GM21367 (cell line): ENCODE results near the gene NEURL1B.

Experiments
- ATAC-seq: cut with Tn5 transposase; IDR thresholded peaks from one replicate; pipeline ENCODE4 v1.9.1; 2021; ENCODE audit not compliant: unreplicated experiment

NEURL1B gene

DNA sequence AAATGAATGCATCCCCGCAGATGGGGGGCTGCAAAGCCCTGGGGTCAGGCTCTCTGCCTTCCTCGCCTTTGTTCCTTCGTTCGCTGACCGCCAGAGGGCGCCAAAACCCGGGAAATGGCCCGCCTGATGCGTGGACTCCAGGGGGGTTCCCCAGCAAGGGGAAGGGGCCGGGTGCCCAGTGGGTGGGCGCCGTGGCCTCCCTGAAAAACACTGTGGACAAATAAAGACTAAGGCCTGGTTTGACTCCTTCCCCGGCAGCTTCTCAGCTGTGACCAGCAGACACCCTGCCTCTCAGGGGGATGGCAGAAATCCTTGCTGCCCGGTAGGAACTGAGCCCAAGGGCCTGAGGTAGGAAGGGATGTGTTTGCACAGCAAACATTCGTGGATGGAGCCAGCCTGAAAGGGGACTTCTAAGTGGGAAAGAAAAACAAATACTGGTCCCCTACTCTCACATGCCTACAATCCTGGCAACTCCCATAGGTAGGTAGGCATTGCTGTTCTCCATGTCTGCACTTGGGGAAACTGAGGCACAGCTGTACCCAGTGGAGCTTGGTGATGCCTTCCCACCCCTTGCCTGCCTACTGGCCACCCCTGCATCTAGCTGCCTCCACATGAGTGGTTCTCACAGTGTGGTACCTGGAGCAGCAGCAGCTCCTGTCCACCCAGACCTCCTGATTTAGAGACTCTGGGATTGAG, 72.2 kb downstream of the NEURL1B start:
- ATAC-seq = no peak

DNA sequence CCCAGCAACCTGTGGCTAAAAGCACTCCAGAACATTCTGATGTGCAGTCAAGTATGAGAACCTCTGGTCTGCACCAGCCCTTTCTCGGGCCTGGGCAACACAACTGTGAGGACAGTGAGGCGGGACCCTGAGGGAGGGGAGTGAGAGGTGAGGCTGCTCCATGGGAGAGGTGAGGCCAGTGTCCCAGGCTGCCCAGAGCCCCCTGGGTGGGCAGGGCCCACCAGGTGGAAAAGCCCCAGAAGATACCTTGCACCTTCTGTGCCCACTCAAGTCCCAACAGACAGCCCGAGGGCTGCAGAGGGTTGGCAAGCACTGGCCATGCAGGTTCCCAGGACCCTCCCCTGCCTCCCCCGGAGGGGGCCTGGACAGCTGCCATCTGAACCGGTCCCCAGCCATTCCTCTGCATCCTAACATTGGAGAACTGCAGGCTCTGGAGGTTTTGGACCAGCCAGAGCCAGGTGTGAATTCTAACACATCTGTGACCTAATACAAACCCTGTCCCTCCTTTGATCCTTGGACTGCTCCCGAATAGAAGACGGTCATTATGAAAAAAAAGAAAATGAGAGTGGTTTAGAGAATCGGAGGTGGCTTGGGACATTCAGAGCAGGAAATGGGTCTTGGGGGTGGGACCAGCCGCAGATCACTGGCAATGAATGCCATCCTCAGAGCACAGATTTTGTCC, 72.9 kb downstream of the NEURL1B start:
- ATAC-seq = no peak

GRCh38 chr5:172714491-172715420, 73.7 kb downstream of the NEURL1B start:
- peak; percentile 63 for ATAC-seq

GRCh38 chr5:172715421-172715780, 74.3 kb downstream of the NEURL1B start:
- ATAC-seq = no peak

- ATAC-seq = no peak
These were observed 75.0 kb downstream of the NEURL1B start for GRCh38 chr5:172715931-172716682.

- no peak for ATAC-seq
These were observed 75.8 kb downstream of the NEURL1B start for GRCh38 chr5:172716796-172717313.

DNA sequence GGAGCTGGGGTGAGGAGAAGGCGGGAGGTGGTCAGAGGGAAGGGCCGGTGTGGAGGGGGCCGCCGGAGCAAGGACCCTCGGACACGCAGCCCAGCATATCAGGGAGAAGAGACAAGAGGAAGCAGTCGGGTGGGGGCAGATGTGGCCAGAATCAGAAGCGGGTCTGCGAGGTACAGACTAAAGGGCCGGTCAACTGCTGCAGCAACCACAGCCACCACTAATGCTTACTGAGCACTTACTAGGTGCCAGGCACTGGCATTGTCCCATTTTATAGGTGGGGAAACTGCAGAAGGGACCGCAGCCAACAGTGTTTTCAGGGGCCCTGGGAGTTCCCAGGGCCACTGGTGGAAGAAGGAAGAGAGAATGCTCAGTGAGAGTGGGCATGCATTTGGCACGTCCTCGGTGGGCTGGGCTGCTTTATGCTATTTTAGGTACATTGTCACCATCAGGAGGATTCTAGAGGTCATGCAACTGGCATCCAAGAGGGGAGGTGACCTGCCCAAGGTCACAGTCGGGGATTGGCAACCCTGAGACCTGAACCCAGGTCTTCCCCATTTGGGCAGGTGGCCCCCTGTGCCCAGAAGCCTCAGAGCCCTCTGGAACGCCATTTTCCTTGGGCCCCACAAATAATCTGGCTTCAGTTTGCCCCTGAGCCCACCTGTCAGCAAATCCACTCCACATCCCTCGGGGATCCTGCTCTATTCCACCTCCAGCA, 76.6 kb downstream of the NEURL1B start:
- ATAC-seq = no peak

- no peak for ATAC-seq
These were observed 77.6 kb downstream of the NEURL1B start for GRCh38 chr5:172718527-172719114.

DNA sequence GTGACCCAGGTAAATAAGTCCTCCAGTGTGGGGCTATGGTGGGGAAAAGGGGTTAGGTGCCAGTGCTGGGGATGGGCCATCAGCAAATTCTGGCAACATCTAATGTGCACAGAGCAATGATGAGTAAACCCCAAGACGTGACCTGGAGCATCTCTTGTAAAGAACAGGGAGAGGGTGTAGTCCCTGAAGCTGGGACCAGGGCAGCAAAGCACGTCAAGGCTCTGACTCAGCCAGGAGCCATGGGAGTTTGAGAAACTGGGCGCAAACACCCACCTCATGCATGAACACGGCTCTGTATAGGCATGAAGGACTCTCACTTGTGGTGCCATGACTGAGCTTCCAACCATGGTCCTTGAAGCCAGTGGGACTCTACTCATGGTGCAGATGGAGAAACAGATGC, 78.1 kb downstream of the NEURL1B start:
- no peak for ATAC-seq

- no peak for ATAC-seq
These were observed 79.6 kb downstream of the NEURL1B start for GRCh38 chr5:172720655-172721054.

DNA sequence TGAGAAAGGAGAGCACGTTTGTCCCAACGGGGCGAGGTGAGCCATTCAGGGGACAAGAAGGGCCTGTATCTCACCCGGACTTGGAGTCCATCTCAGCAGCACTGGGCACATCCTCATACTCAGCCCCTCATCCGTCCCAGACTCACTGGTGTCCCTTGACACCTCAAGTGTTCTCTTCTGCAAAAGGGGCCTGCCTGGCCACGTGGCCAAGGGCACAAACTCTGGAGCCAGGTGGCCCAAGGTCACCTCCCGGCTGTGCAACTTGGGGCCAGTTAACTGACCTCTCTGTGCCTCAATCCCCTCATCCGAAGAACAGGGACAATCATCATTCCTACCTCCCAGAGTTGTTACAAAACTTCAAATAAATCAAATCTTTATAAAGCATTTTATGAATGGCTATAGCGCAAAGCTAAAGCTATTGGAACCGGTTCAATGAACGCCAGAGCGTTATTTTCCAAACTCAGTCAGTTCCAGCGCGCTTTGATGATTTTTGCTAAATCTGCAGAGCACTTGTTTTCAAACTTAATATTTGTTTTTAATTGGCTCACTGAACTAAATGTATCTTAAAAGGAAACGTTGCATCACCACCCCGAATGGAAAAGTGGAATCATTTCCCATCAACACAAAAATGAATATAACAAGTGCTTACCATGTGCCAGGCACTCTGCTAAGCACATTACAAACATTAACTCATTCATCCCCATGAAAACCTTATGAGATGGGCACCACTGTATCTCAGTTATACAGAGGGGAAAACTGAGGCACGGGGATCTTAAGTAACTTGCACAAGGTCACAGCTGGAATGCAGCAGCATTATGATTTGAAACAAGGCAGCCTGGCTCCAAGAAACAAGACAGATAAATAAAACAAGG, 80.6 kb downstream of the NEURL1B start:
- no peak for ATAC-seq

- ATAC-seq = no peak
These were observed 81.3 kb downstream of the NEURL1B start for GRCh38 chr5:172722327-172722815.

DNA sequence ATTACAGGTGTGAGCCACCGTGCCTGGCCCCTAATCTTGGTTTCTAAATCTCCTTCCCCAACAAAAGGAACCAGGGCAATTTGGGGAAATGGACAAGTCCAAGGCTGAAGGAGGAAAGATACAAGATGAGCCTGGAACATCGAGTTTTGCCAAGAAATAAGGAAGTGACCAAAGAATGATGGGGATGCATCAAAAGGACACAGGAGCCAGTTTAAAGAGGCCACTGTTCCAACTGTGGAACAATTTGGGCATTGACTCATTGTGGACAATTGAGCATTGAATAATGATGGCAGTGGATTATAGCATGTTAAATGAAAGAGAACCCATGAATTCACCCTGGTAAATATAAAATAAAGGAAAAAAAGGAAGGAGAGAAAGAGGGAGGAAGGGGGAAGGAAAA, 82.4 kb downstream of the NEURL1B start:
- ATAC-seq = no peak

DNA sequence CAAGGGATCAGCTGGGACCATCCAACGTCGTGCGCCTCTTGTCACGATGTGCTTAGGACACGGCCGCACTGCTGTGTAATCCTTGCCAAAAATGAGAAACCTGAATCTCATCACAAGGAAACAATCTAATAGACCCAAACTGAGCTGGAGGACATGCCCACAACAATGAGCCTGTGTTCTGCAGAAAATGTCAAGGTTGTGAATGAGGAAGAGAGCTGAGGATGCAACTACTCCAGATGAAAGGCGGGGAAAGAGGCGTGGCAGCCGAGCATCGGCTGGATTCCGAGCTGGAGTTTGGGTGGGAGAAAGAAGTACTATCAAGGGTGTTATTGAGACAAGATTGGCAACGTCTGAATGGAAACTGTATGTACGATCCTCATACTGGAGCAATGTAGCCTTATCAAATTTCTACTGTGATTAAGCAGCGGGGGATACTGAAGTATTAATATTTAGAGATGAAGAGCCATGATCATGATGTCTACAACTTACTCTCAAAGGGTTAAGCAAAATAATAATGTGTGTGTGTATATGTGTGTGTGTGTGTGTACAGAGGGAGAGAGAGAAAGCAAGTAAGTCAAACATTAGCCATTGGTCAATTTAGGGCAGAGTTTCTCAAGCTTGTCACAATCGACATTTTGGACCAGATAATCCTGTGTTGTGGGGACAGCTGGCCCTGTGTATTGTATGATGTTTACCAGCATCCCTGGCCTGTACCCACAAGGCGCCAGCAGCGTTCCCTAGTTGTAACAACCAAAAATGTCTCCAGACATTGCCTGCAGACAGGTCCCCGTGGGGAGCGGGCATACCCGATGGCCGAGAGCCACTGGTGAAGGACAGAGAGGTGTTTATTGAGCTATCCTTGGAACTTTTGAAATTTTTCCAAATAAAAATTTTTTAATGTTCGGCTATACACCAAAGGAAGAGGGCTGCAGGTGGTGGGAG, 83.5 kb downstream of the NEURL1B start:
- ATAC-seq = no peak

DNA sequence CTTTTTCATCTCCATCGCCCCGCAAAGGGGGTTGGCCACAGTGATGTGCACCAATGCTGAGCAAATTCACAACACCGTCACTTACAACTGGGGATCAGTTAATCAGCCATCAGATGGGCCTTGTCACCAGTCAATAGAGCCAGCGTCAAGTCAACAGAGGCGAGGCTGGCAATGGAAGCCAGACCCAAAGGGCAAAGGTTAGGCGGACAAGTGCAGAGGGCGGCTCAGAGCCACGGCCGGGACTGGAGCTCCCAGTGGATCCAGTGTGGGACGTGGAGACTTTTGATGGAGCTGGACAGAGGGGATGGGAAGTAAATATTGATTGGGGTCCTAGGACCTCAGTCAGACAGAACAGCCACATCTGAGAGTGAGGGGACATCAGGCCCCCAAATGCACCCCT, 84.2 kb downstream of the NEURL1B start:
- no peak for ATAC-seq

- ATAC-seq = no peak
These were observed 84.7 kb downstream of the NEURL1B start for GRCh38 chr5:172725785-172726184.

DNA sequence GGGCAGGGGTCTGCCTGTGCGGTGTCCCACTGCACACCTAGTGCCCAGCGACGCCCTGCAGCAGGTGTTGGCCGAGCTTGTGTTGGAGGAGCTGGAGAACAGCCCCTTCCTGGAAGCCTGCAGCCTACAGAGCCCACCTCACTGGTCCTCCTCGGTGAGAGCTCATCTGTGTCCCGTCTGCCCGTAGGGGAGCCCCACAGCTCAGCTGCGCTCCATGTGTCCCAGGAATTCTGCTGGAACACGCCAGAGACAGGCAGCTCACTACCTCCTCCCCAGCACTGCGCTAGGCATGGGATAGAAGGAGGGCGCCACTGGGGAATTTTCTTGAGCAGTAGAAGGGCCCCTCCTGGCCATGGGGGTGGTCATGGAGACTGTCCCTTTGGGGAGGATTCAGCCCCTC, 85.9 kb downstream of the NEURL1B start:
- no peak for ATAC-seq

- ATAC-seq = no peak
These were observed 86.5 kb downstream of the NEURL1B start for GRCh38 chr5:172727551-172727950.
